ENCODE results near the gene RAB11FIP3. TPM values are rescaled to one million over a fixed set of nuclear protein-coding genes. Genes with fewer than 3 reads are reported as not detected.

The RAB11FIP3 gene
- total RNA-seq, 2 experiments from 2014 or later, result 29.0 to 51.2 TPM

GRCh38 chr16:559411-560203 lies 134.2 kb downstream of the RAB11FIP3 start:
- H3K36me3 ChIP-seq (ENCODE audit: insufficient read depth, low read length), result no peaks in the 10 kb centered on the region

GRCh38 chr16:560204-560700 lies 134.8 kb downstream of the RAB11FIP3 start, which contains the start of gene PRR35:
TSS of gene PRR35 (plus strand) at chr16:560394. CDS start at chr16:563295, 2,901 bp downstream.
- ChIA-PET POLR2A (no interaction called here), CTCF (ENCODE audit: unreplicated experiment) (no interaction called here)
- Histone ChIP-seq H3K4me3 (ENCODE audit: low read depth, low read length, poor library complexity, severe bottlenecking) (no peak within 1 kb of the TSS), H3K4me1 (ENCODE audit: insufficient read depth, low read length, poor library complexity, severe bottlenecking) (no peaks in the 10 kb centered on the region), H3K27ac (ENCODE audit: low read depth, low read length, poor library complexity, severe bottlenecking) (no peak within 1 kb of the TSS), H3K9me2 (ENCODE audit: insufficient read depth, low read length) (no peaks in the 10 kb centered on the region), H3K4me2 (ENCODE audit: low read length) (no peak within 1 kb of the TSS), H3K36me3 (ENCODE audit: insufficient read depth, low read length) (no peaks in the 10 kb centered on the region), H2AFZ (ENCODE audit: low read length) (no peak within 1 kb of the TSS), H3K9me3 (ENCODE audit: low read length) (no peaks in the 10 kb centered on the region), H4K20me1 (ENCODE audit: insufficient read depth, low read length) (no peaks in the 10 kb centered on the region), H3K79me2 (ENCODE audit: insufficient read depth, low read depth, low read length) (no peaks in the 10 kb centered on the region)
- BruUV-seq (replicated peaks), result no TSS peak
- intact Hi-C loops (cut with micrococcal nuclease; ENCODE audit: unreplicated experiment), result no loop called here
- DNase-seq (ENCODE audit: low spot score), result no peak
- no peak for TF ChIP-seq CTCF (conservative IDR thresholded peaks at IDR 0.05; ENCODE audit: low read length)
- no peak for TF ChIP-seq EZH2phosphoT487 (IDR thresholded peaks at IDR 0.05; ENCODE audit: borderline replicate concordance, low read depth, low read length)

More at GRCh38 chr16:559411-560203, 134.2 kb downstream of the RAB11FIP3 start:
- ChIA-PET CTCF (ENCODE audit: unreplicated experiment) (no interaction called here), POLR2A (no interaction called here)
- Histone ChIP-seq H3K9me2 (ENCODE audit: insufficient read depth, low read length) (no peaks in the 10 kb centered on the region), H3K4me1 (ENCODE audit: insufficient read depth, low read length, poor library complexity, severe bottlenecking) (no peaks in the 10 kb centered on the region), H3K4me2 (ENCODE audit: low read length) (no peak overlapping the region), H3K4me3 (ENCODE audit: low read depth, low read length, poor library complexity, severe bottlenecking) (no peak overlapping the region), H4K20me1 (ENCODE audit: insufficient read depth, low read length) (no peaks in the 10 kb centered on the region), H2AFZ (ENCODE audit: low read length) (no peak overlapping the region), H3K9me3 (ENCODE audit: low read length) (no peaks in the 10 kb centered on the region), H3K27ac (ENCODE audit: low read depth, low read length, poor library complexity, severe bottlenecking) (no peak overlapping the region), H3K79me2 (ENCODE audit: insufficient read depth, low read depth, low read length) (no peaks in the 10 kb centered on the region)
- no peak for DNase-seq (ENCODE audit: low spot score)
- TF ChIP-seq EZH2phosphoT487 (IDR thresholded peaks at IDR 0.05; ENCODE audit: borderline replicate concordance, low read depth, low read length) (no peak), CTCF (conservative IDR thresholded peaks at IDR 0.05; ENCODE audit: low read length) (no peak)
- intact Hi-C loops (cut with micrococcal nuclease; ENCODE audit: unreplicated experiment), result no loop called here
- BruUV-seq (replicated peaks), result no TSS peak

Measured in OCI-LY7 (cell line).